Superior temporal gyrus (tissue), 1 donor: ENCODE results near the gene SMIM22.
A peak's percentile ranks its signal among the peaks of the same experiment; 100 is the strongest.

ENCODE experiments used
- DNase-seq: peaks from one replicate; pipeline ENCODE4 v3.0.0-alpha.2; 2016; ENCODE audit errors: extremely low spot score

Gene SMIM22, protein sequence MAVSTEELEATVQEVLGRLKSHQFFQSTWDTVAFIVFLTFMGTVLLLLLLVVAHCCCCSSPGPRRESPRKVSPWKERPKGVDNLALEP

GRCh38 chr16:4795181-4795827 is at the start of gene SMIM22:
TSS of gene SMIM22 (plus strand) at chr16:4795369. CDS start at chr16:4795735, 366 bp downstream.
- DNase-seq = no peak

- no peak for DNase-seq
Observed at GRCh38 chr16:4746215-4746614, 49.0 kb upstream of the SMIM22 start.

- no peak for DNase-seq
Observed at GRCh38 chr16:4746991-4747574, 48.1 kb upstream of the SMIM22 start.

GRCh38 chr16:4747906-4748681 is 47.1 kb upstream of the SMIM22 start:
- no peak for DNase-seq

DNA sequence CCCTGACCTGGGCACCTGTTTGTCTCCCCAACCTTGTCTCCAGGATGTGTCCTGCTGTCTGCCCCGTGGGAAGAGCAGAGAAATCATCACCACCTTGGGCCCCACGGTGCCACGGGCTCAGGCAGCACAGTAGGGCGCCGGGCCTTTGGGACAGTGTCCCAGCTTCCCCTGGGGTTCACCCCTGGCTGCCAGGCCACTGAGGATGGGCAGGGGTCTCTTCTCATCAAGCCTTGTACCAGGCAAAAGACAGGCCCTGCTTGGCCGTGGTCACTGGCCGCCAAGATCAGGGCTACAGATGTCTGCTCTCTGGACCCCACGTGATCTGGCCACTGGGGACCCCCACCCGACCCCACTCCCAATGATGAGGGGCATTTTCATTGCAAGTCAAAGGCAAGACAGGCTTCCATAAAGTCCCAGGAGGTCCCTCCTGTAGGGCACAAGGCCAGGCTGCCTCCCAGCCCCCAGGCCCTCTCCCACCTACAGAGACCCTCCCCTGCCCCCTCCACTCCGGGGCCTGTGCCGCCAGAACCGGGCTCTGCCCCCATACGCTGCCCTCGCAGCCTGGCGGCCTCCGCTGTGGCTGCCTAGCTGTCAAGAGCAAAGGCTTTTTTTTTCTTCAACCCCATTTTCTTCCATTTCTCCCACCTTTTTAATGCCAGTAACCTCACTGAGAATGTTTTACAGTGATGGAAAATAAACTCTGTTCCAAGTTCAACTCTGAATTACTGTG is 46.3 kb upstream of the SMIM22 start:
- no peak for DNase-seq

GRCh38 chr16:4749700-4750257 is 45.4 kb upstream of the SMIM22 start:
- DNase-seq = no peak

GRCh38 chr16:4750896-4751295 is 44.3 kb upstream of the SMIM22 start:
- DNase-seq = no peak

GRCh38 chr16:4752351-4753100 is 42.6 kb upstream of the SMIM22 start:
- DNase-seq = no peak

- no peak for DNase-seq
Observed at GRCh38 chr16:4753227-4753626, 41.9 kb upstream of the SMIM22 start.

- DNase-seq = no peak
Observed at GRCh38 chr16:4754865-4755264, 40.3 kb upstream of the SMIM22 start.

- no peak for DNase-seq
Observed at GRCh38 chr16:4755687-4756086, 39.5 kb upstream of the SMIM22 start.

- DNase-seq = no peak
Observed at GRCh38 chr16:4760221-4760910, 34.8 kb upstream of the SMIM22 start.

GRCh38 chr16:4762205-4762604 is 33.0 kb upstream of the SMIM22 start:
- DNase-seq = no peak

GRCh38 chr16:4763791-4764190 is 31.4 kb upstream of the SMIM22 start:
- no peak for DNase-seq

DNA sequence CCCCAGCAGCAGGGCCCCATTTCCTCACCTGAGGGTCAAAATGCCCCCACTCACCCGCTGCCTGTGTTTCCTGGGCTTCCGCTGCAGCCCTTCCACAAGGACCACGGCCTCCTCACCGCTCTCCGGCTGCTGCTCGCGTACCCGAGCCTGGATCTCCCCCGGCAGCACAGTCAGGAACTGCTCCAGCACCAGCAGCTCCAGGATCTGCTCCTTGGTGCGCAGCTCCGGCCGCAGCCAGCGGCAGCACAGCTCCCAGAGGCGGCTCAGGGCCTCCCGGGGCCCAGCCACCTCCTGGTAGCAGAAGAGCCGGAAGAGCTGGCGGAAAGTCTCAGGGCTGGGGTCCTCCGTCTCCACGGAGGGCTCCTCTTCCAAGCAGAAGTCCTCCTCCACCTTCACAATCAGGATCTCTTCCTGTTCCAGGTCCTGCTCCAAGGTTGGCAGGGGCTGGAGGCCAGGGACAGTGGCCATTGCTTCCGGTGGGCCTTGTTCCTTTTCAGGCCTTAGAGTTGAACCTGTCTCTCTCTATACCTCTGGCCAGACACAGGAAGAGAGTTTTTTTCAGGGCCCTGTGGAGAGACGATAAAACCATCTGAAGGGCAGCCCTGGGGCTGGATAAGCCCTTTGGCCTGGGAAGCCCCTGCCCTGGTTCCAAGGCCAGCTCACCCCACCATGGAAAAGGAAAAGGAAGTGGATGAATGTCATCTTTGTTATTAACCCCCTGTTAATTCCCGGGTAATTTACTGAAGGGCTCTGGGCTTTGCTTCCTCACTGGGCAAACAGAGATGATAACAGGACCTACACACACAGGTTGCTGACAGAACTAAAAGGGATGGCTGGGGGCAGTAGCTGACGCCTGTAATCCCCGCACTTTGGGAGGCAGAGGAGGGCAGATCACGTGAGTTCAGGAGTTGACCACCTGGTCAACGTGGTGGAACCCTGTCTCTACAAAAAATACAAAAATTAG is 29.4 kb upstream of the SMIM22 start:
- DNase-seq = no peak

- DNase-seq = peak; percentile 98
Observed at GRCh38 chr16:4766875-4767628, 28.1 kb upstream of the SMIM22 start, which contains the start of gene ZNF500. TSS of gene ZNF500 (minus strand) at chr16:4767162. CDS start at chr16:4765978, 1,184 bp downstream.

DNA sequence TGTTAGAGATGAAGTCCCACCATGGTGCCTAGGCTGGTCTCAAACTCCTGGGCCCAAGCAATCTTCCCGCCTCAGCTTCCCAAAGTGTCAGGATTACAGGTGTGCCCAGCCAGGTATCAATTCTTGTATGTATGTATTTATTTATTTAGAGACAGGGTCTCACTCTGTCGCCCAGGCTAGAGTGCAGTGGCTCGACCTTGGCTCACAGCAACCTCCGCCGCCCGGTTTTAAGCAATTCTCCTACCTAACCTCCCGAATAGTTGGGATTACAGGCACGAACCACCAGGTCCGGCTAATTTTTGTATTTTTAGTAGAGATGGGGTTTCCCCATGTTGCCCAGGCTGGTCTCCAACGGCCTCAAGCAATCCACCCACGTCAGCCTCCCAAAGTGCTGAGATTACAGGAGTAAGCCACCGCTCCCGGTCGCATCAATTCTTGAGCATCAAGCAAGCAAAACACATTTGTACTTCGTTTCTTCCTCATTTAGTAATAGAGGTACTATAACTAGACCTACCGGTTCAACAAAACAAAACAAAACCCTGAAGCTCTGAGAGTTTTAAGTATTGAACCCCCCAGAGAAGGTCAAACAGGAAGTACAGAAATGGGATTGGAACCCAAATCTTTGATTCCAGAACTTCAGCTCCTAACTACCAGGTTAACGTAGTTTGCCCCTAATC is 27.2 kb upstream of the SMIM22 start:
- no peak for DNase-seq
